Activated naive CD4-positive, alpha-beta T cell treated with Interleukin-2 at 50 U/mL for 16 hours (primary cell): Measurements from ENCODE around the gene RAD51B.
"Not testable (repeated sequence)": the region's sequence is repeated elsewhere in the genome, so short reads cannot be mapped to it uniquely, and the experiment has no call there.

Experiments used
- DNase-seq: peaks from one replicate; pipeline ENCODE4 v3.0.0-alpha.2; 2020

Gene RAD51B

GRCh38 chr14:68686724-68687123, 867.1 kb downstream of the RAD51B start:
- no peak for DNase-seq

- DNase-seq = no peak
Observed at GRCh38 chr14:68687746-68688145, 868.2 kb downstream of the RAD51B start.

- DNase-seq = no peak
Observed at GRCh38 chr14:68688872-68689371, 869.3 kb downstream of the RAD51B start.

GRCh38 chr14:68689511-68689910, 869.9 kb downstream of the RAD51B start:
- DNase-seq = no peak

GRCh38 chr14:68690089-68690958, 870.7 kb downstream of the RAD51B start:
- no peak for DNase-seq

GRCh38 chr14:68691031-68691791, 871.6 kb downstream of the RAD51B start:
- no peak for DNase-seq

- no peak for DNase-seq
Observed at GRCh38 chr14:68691792-68692118, 872.2 kb downstream of the RAD51B start.

- DNase-seq = no peak
Observed at GRCh38 chr14:68692216-68692615, 872.6 kb downstream of the RAD51B start.

GRCh38 chr14:68692916-68693771, 873.6 kb downstream of the RAD51B start:
- no peak for DNase-seq

- DNase-seq = no peak
Observed at GRCh38 chr14:68693926-68694325, 874.3 kb downstream of the RAD51B start.

- DNase-seq = no peak
Observed at GRCh38 chr14:68694516-68695235, 875.1 kb downstream of the RAD51B start.

- DNase-seq = peak; percentile 33
Observed at GRCh38 chr14:68695326-68695768, 875.8 kb downstream of the RAD51B start.

- no peak for DNase-seq
Observed at GRCh38 chr14:68695856-68696255, 876.3 kb downstream of the RAD51B start.

GRCh38 chr14:68696266-68696665, 876.7 kb downstream of the RAD51B start:
- DNase-seq = no peak

GRCh38 chr14:68696721-68697495, 877.3 kb downstream of the RAD51B start:
- no peak for DNase-seq

- not testable (repeated sequence) for DNase-seq
Observed at GRCh38 chr14:68698773-68699172, 879.2 kb downstream of the RAD51B start.

- DNase-seq = no peak
Observed at GRCh38 chr14:68701001-68701741, 881.6 kb downstream of the RAD51B start.

- no peak for DNase-seq
Observed at GRCh38 chr14:68702135-68702534, 882.6 kb downstream of the RAD51B start.

- DNase-seq = no peak
Observed at GRCh38 chr14:68702578-68702977, 883.0 kb downstream of the RAD51B start.

- no peak for DNase-seq
Observed at GRCh38 chr14:68703093-68703492, 883.5 kb downstream of the RAD51B start.
